ENCODE results near the gene DNAJB8.

The DNAJB8 gene

DNA sequence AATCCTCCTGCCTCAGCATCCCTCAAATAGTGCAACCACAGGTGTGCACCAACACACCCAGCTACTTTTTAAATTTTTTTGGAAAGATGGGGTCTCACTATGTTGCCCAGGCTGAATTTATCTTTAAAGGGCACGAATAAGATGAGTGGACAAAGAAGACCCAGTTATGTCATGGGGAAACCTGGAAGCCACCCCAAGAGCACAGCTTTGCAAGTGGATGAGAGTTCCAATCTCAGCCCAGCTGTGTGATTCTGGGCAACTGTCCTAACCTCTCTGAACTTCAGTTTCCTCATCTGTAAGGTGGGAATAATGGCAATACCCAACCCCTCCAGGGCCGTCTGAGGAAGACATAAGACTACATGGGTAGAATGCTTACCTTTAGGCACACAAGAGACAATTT lies 32.2 kb downstream of the DNAJB8 start:
- DNase-seq (ENCODE audit: low read depth in 2 of 2) = no peak
- TF ChIP-seq CTCF (IDR thresholded peaks at IDR 0.05; ENCODE audit: low read depth, low read length) = no peak

DNA sequence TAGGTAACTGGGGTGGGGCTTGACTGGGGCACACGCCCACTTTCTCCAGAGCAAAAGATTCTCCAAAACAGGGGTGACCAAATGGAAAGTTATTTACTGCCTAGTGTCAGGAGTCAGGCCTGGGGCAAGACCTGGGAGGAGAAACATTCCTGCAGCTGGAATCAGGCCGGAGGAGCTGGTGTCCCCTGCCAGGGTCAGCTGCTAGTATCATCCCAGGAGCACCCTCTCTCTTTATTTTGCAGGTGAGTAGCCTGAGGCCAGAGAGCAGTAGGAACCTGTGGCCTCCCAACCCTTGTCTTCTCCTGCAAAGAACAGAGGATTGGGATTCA lies 32.9 kb downstream of the DNAJB8 start:
- no peak for DNase-seq (ENCODE audit: low read depth in 2 of 2)
- TF ChIP-seq CTCF (IDR thresholded peaks at IDR 0.05; ENCODE audit: low read depth, low read length) = no peak

More for the DNA sequence above, 32.2 kb downstream of the DNAJB8 start:
- H3K4me3 ChIP-seq (replicated peaks in 1 of 2; ENCODE audit: low read depth in 2 of 2, low read length in 2 of 2) = no peak overlapping the region

GRCh38 chr3:128432971-128433836 lies 33.5 kb downstream of the DNAJB8 start:
- TF ChIP-seq CTCF (IDR thresholded peaks at IDR 0.05; ENCODE audit: low read depth, low read length) = no peak
- DNase-seq (ENCODE audit: low read depth in 2 of 2) = no peak
- no peak overlapping the region for H3K4me3 ChIP-seq (replicated peaks in 1 of 2; ENCODE audit: low read depth in 2 of 2, low read length in 2 of 2)

More for the DNA sequence above, 32.9 kb downstream of the DNAJB8 start:
- no peak overlapping the region for H3K4me3 ChIP-seq (replicated peaks in 1 of 2; ENCODE audit: low read depth in 2 of 2, low read length in 2 of 2)

DNA sequence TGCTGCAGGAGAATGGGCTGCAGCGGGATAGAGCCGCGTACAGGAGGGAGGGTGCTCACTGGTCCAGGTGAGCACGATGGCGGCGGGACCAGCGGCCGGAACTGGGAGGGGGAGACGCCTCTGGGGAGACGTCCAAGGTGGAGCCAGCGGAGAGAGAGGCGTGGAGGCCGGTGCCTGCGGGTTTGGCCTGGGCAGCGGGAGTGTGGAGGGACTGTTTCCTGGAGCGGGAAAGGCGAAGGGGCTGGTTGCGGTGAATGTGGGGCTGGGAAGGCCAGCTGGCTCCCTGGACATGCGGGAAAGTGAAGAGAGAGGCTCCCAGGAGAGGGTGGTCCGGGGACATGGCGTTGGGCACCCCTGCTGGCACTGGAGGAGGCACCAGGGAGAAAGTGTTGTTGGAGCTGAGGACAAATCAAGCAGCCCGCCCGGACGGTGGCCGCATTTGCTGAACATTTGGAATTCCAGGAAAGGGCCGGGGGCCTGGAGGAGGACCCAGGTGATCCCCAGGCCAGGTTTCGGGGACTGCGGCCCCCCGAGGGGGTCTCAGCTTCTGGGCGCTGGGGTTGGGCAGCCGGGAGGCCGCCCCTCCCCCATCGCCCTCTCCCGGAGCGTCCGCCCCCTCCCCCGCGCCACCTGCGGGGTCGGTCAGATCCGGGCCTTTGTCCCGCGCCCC lies 34.3 kb downstream of the DNAJB8 start:
- H3K4me3 ChIP-seq (replicated peaks in 1 of 2; ENCODE audit: low read depth in 2 of 2, low read length in 2 of 2) = no peak overlapping the region
- TF ChIP-seq CTCF (IDR thresholded peaks at IDR 0.05; ENCODE audit: low read depth, low read length) = no peak
- DNase-seq (ENCODE audit: low read depth in 2 of 2) = no peak

GRCh38 chr3:128431803-128432300 lies 34.8 kb downstream of the DNAJB8 start:
- no peak for DNase-seq (ENCODE audit: low read depth in 2 of 2)
- H3K4me3 ChIP-seq (replicated peaks in 1 of 2; ENCODE audit: low read depth in 2 of 2, low read length in 2 of 2) = no peak overlapping the region
- no peak for TF ChIP-seq CTCF (IDR thresholded peaks at IDR 0.05; ENCODE audit: low read depth, low read length)

- DNase-seq (ENCODE audit: low read depth in 2 of 2) = no peak
- no peak overlapping the region for H3K4me3 ChIP-seq (replicated peaks in 1 of 2; ENCODE audit: low read depth in 2 of 2, low read length in 2 of 2)
- TF ChIP-seq CTCF (IDR thresholded peaks at IDR 0.05; ENCODE audit: low read depth, low read length) = no peak
Measured at GRCh38 chr3:128430731-128431130, 36.0 kb downstream of the DNAJB8 start.
